Muscle of leg (tissue), 11 donors: ENCODE measurements around the gene NTF3. TPM values are rescaled to one million over a fixed set of nuclear protein-coding genes. Genes with fewer than 3 reads are reported as not detected.
A peak's percentile ranks its signal among the peaks of the same experiment; 100 is the strongest.

Source experiments
- DNase-seq: peaks from one replicate; pipeline ENCODE4 v3.0.0; 2013
- H3K27ac ChIP-seq: one replicate; pipeline ENCODE4 v1.5.1; 2013; ENCODE audit warnings: mild to moderate bottlenecking, low read length, control low read depth
- H3K27me3 ChIP-seq: one replicate; pipeline ENCODE4 v1.6.1; 2013; ENCODE audit warnings: low read length; ENCODE audit not compliant: control insufficient read depth, insufficient read depth
- H3K36me3 ChIP-seq: one replicate; pipeline ENCODE4 v1.6.1; 2013; ENCODE audit warnings: low read length; ENCODE audit not compliant: control insufficient read depth, insufficient read depth
- H3K4me1 ChIP-seq: one replicate; pipeline ENCODE4 v1.6.1; 2013; ENCODE audit warnings: low read length; ENCODE audit not compliant: control insufficient read depth, insufficient read depth
- H3K4me3 ChIP-seq: one replicate; pipeline ENCODE4 v1.5.1; 2013; ENCODE audit warnings: low read length, control low read depth
- H3K9me3 ChIP-seq: replicated peaks from 2 replicates; pipeline ENCODE4 v1.6.1; 2013; ENCODE audit warnings: low read depth, low read length; ENCODE audit not compliant: control insufficient read depth
- WGBS: methylation state at CpG from one replicate; pipeline ENCODE4 v1.1.5; 2013; ENCODE audit warnings: missing lambda C conversion rate; ENCODE audit not compliant: insufficient coverage; 5-methylcytosine and 5-hydroxymethylcytosine counted together
- polyA plus RNA-seq, 8 donors: library from polyadenylated mRNA; unstranded; fragments of 120-200 nt; gene quantifications; one replicate each; pipeline versions ENCODE4 v1.2.1 to v1.2.3, GENCODE V29; 2013; ENCODE audit warnings: inconsistent platforms in 1 of 8, low replicate concordance in 1 of 8; ENCODE audit not compliant: insufficient read length in 8 of 8, insufficient read depth in 1 of 8
- total RNA-seq: library from RNA; stranded (reverse); fragments of 120-200 nt; gene quantifications from one replicate; pipeline ENCODE4 v1.2.4, GENCODE V29; 2013

NTF3 gene
- total and polyA plus RNA-seq, 9 donors, result 2.0 to 7.3 (median 4.2) TPM

DNA sequence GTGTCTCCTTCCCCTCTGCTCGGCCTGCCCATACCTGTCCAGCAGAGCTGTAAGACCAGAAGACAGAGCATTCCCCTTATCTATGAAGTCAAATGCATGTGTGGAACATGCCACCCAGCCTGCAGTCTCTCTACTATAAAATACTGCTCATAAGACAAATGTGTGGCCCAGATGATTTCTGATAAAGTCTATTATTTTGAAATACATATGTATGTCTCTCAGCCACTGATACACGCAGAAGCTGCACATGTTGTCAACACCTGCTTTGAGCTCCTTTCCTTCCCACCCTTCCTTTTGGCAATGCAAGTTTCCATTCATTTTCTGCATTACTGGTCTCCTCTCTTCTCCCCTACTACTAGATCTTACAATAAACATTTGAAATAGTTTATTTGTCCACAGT lies 38.8 kb downstream of the NTF3 start:
- H3K4me3 ChIP-seq, result no peak overlapping the region
- WGBS, result no CpG with 5 or more reads among the region's 2 CpGs
- H3K27ac ChIP-seq, result no peak overlapping the region
- no peak for DNase-seq
- no peaks in the 10 kb centered on the region for H3K27me3 ChIP-seq
- H3K4me1 ChIP-seq, result no peaks in the 10 kb centered on the region
- peaks cover 2% of the 10 kb centered on the region for H3K36me3 ChIP-seq
- no peaks in the 10 kb centered on the region for H3K9me3 ChIP-seq

- WGBS, result 59% methylated on average over 5 of the region's 6 CpGs
- no peak overlapping the region for H3K4me3 ChIP-seq
These were observed 41.3 kb downstream of the NTF3 start for GRCh38 chr12:5473076-5473782.

DNA sequence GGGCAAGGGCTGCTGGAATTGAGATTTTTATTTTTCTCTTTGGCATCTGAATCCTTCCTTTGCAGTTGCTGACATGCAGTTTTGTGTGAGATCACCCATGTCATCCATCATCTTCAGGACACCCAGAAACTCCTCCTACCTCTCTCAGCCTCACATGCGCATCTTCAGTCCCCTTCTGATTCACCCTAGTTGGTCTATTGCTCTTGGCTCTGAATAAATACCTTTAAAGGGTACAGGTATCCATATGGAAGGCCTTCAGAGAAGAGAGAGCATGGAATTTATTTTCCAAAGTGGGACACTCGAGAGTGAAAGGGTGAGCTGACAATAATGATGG lies 41.8 kb downstream of the NTF3 start:
- Histone ChIP-seq H3K4me1 (no peaks in the 10 kb centered on the region), H3K27me3 (no peaks in the 10 kb centered on the region), H3K9me3 (no peaks in the 10 kb centered on the region), H3K36me3 (no peaks in the 10 kb centered on the region), H3K4me3 (no peak overlapping the region), H3K27ac (no peak overlapping the region)
- no peak for DNase-seq
- no CpG with 5 or more reads among the region's 2 CpGs for WGBS

More at GRCh38 chr12:5473076-5473782, 41.3 kb downstream of the NTF3 start:
- H3K9me3 ChIP-seq, result no peaks in the 10 kb centered on the region
- no peaks in the 10 kb centered on the region for H3K27me3 ChIP-seq
- no peak overlapping the region for H3K27ac ChIP-seq
- no peaks in the 10 kb centered on the region for H3K4me1 ChIP-seq
- H3K36me3 ChIP-seq, result no peaks in the 10 kb centered on the region
- DNase-seq, result peak; percentile 25

DNA sequence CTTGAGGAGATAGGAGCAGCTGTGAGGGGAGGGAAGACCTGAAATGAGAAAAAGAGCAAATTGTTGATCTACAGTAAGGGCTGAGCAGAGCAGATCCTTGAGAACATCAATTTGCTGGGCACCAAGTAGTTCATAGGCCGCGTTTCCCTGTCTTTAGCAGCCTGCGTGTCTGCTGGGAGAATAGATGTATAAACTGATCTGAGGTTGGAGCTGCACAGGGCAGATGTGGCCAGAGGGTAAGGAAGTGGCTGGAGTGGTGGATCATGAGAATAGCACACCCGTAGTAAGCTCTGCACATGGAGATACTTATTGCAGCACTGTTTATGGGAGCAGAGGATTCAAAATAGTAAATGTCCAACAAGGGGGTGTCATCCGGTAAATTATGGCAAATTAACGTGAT lies 44.4 kb downstream of the NTF3 start:
- Histone ChIP-seq H3K27me3 (peaks cover 3% of the 10 kb centered on the region), H3K9me3 (no peaks in the 10 kb centered on the region), H3K27ac (no peak overlapping the region), H3K36me3 (no peaks in the 10 kb centered on the region), H3K4me1 (peaks cover 17% of the 10 kb centered on the region), H3K4me3 (no peak overlapping the region)
- no peak for DNase-seq
- 87% methylated on average over 5 of the region's 6 CpGs for WGBS

GRCh38 chr12:5478081-5478706 lies 46.3 kb downstream of the NTF3 start:
- H3K9me3 ChIP-seq, result no peaks in the 10 kb centered on the region
- WGBS, result 24% methylated on average over 7 of the region's 8 CpGs
- H3K27ac ChIP-seq, result no peak overlapping the region
- no peaks in the 10 kb centered on the region for H3K36me3 ChIP-seq
- DNase-seq, result no peak
- peaks cover 3% of the 10 kb centered on the region for H3K27me3 ChIP-seq
- H3K4me1 ChIP-seq, result peaks cover 17% of the 10 kb centered on the region
- H3K4me3 ChIP-seq, result no peak overlapping the region

DNA sequence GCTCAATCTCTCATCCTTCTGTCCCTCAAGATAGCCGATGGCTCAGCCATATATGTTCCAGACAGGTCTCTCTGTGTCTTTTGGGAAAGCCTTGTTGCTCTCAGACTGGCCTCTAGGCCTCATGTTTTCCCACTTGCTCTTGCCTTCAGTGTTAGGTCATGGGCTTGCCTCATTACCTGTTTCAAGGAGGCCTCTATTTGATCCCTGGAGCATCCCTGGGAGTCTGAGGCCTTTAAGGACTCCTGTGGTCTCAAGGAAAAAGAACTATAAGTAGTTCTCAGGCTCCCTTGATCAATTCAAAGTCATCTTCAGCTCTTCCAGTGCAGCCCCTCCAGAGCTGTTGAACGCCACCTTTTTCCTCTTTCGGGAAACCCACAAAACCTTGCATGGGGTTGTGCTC lies 47.9 kb downstream of the NTF3 start:
- Histone ChIP-seq H3K9me3 (no peaks in the 10 kb centered on the region), H3K4me3 (no peak overlapping the region), H3K27ac (peak overlapping the region; percentile 20), H3K27me3 (peaks cover 3% of the 10 kb centered on the region), H3K36me3 (no peaks in the 10 kb centered on the region), H3K4me1 (peaks cover 17% of the 10 kb centered on the region)
- DNase-seq, result no peak
- 80% methylated on average over 1 of the region's 3 CpGs for WGBS

- Histone ChIP-seq H3K36me3 (no peaks in the 10 kb centered on the region), H3K27ac (peak overlapping the region; percentile 47), H3K9me3 (no peaks in the 10 kb centered on the region), H3K4me1 (peaks cover 17% of the 10 kb centered on the region), H3K4me3 (peak overlapping the region; percentile 15), H3K27me3 (peaks cover 3% of the 10 kb centered on the region)
- peak; percentile 55 for DNase-seq
- 10% methylated on average over 9 of the region's 21 CpGs for WGBS
These were observed 48.5 kb downstream of the NTF3 start for GRCh38 chr12:5480218-5480937.

- DNase-seq, result peak; percentile 28
- H3K27me3 ChIP-seq, result peaks cover 3% of the 10 kb centered on the region
- H3K9me3 ChIP-seq, result no peaks in the 10 kb centered on the region
- H3K4me1 ChIP-seq, result peaks cover 17% of the 10 kb centered on the region
- no peaks in the 10 kb centered on the region for H3K36me3 ChIP-seq
- H3K27ac ChIP-seq, result peak overlapping the region; percentile 35
- 9% methylated on average over 10 of the region's 10 CpGs for WGBS
- no peak overlapping the region for H3K4me3 ChIP-seq
These were observed 49.0 kb downstream of the NTF3 start for GRCh38 chr12:5480938-5481303.

- Histone ChIP-seq H3K4me1 (peaks cover 17% of the 10 kb centered on the region), H3K4me3 (no peak overlapping the region), H3K9me3 (no peaks in the 10 kb centered on the region), H3K27me3 (peaks cover 3% of the 10 kb centered on the region), H3K27ac (no peak overlapping the region), H3K36me3 (no peaks in the 10 kb centered on the region)
- WGBS, result 93% methylated on average over 5 of the region's 5 CpGs
- DNase-seq, result no peak
These were observed 49.7 kb downstream of the NTF3 start for GRCh38 chr12:5481645-5482044.

- WGBS, result no CpG with 5 or more reads among the region's 6 CpGs
- no peak for DNase-seq
- Histone ChIP-seq H3K4me3 (no peak overlapping the region), H3K4me1 (peaks cover 32% of the 10 kb centered on the region), H3K9me3 (no peaks in the 10 kb centered on the region), H3K27me3 (peaks cover 3% of the 10 kb centered on the region), H3K36me3 (no peaks in the 10 kb centered on the region), H3K27ac (no peak overlapping the region)
These were observed 52.5 kb downstream of the NTF3 start for GRCh38 chr12:5484426-5484825.
